Left ventricle myocardium superior (tissue), 1 donor: ENCODE data around the gene SLC17A2. TPM values are rescaled to one million over a fixed set of nuclear protein-coding genes. Genes with fewer than 3 reads are reported as not detected.

Experiments
- ATAC-seq: fragments of 200-7000 bp; cut with Tn5 transposase; one replicate; pipeline ENCODE4 v1.9.1; 2020; ENCODE audit warnings: mild to moderate bottlenecking, moderate library complexity
- DNase-seq: peaks from one replicate; pipeline ENCODE4 v3.0.0-alpha.2; 2020
- intact Hi-C: fragments of 100-400 bp; cut with micrococcal nuclease; formaldehyde crosslinking; loops from one replicate; pipeline ENCODE4 v1.11.0; 2022
- total RNA-seq: library from RNA; stranded (reverse); fragmentation: NEBNext Ultra II Directional; extraction: Animal tissue kit (Norgen Biotek cat#: 25700); gene quantifications from one replicate; pipeline ENCODE4 v1.2.1, GENCODE V29; 2021
- donor health status: DM: no; HTN: yes; CAD: no; lungs with severe emphysema.

The SLC17A2 gene
- total RNA-seq, 1 donor from 2014 or later, result not detected

- intact Hi-C loops, result no loop called here
- DNase-seq (no peak), ATAC-seq (no peak)
Measured at GRCh38 chr6:25866011-25866410, 64.5 kb downstream of the SLC17A2 start.

GRCh38 chr6:25863360-25863759, 67.1 kb downstream of the SLC17A2 start:
- no peak for DNase-seq
- intact Hi-C loops, result no loop called here
- no peak for ATAC-seq

Other genes with a start within 250 kb of the SLC17A2 start
- not detected for gene SLC17A4, start 175.9 kb downstream of the SLC17A2 start, total RNA-seq
- gene SLC17A1, start 98.6 kb downstream of the SLC17A2 start, total RNA-seq, result not detected
- not detected for gene SLC17A3, start 56.4 kb downstream of the SLC17A2 start, total RNA-seq
- 2.7 TPM for gene TRIM38, start 32.1 kb upstream of the SLC17A2 start, total RNA-seq
- gene HFE, start 156.7 kb upstream of the SLC17A2 start, total RNA-seq, result 4.5 TPM